BLaER1 treated with 17β-estradiol and CSF1 and Interleukin-3, amounts not matched to agents 10 nM and 100 nM (cell line): Measurements from ENCODE around the gene P2RY6.
A peak's percentile ranks its signal among the peaks of the same experiment; 100 is the strongest.

Experiments used
- H3K27ac ChIP-seq, 11 experiments: shearing (Covaris generic); formaldehyde crosslinking; 2 replicates each; pipeline ENCODE4 v1.8.1; 2022
- H3K27me3 ChIP-seq, 11 experiments: shearing (Covaris generic); formaldehyde crosslinking; 2 replicates each; pipeline ENCODE4 v1.8.1; 2022
- H3K36me3 ChIP-seq, 11 experiments: shearing (Covaris generic); formaldehyde crosslinking; 2 replicates each; pipeline ENCODE4 v1.8.1; 2022
- H3K4me1 ChIP-seq, 10 experiments: shearing (Covaris generic); formaldehyde crosslinking; 2 replicates each; pipeline ENCODE4 v1.8.1; 2022
- H3K4me2 ChIP-seq, 11 experiments: shearing (Covaris generic); formaldehyde crosslinking; 2 replicates each; pipeline ENCODE4 v1.8.1; 2022
- H3K4me3 ChIP-seq, 10 experiments: shearing (Covaris generic); formaldehyde crosslinking; 2 replicates each; pipeline ENCODE4 v1.8.1; 2022
- H3K9ac ChIP-seq, 11 experiments: shearing (Covaris generic); formaldehyde crosslinking; 2 replicates each; pipeline ENCODE4 v1.8.1; 2022
- H3K9me3 ChIP-seq, 11 experiments: shearing (Covaris generic); formaldehyde crosslinking; replicated peaks in 1 of 11; 2 replicates each; pipeline ENCODE4 v1.8.1; 2022
- H4K20me1 ChIP-seq, 11 experiments: shearing (Covaris generic); formaldehyde crosslinking; 2 replicates each; pipeline ENCODE4 v1.8.1; 2022
- Cebpa-rat ChIP-seq, 11 experiments: shearing (Covaris generic); IDR thresholded peaks; 2 replicates each; pipeline ENCODE4 v1.8.1; 2022

The P2RY6 gene

DNA sequence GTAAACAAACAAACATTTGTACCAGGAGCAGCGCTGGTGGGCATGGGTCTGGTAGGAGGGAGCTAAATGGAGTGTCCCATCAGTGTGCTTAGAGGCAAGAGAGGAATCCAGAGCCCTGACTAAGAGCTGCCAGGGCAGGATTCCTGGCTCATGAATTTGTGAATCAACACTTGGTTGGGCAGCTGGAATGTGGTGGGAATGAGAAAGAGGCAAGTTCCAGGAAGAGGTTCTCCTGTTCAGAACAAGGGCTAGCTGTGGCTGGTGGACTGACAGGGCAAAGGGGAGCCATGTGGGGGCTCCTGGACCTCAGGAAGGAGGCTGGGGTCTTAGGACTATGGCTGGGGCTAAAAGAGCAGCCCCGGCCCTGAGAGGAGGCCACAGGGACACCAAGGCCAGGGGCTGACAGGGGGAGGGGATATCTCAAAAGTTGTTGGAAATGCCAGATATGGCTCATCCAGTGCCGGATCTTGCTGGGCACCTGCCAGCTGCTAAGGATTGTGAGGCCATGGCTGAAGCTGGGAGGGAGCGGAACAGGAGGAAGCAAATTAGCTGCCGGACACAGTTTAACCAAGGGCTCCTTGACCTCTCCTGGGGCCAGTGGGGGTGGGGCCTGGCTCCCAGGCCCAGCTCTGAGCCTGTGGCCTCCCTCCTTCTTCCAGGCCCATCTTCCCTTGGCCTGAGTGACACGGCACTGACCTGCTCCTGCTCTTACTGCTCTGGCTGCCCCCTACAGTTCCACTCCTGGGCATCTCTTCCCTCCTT is 14.6 kb upstream of the P2RY6 start:
- H3K36me3 ChIP-seq, result no peaks in the 10 kb centered on the region
- no peak overlapping the region for H3K9ac ChIP-seq
- peaks cover 0 to 7% (median 2%) of the 10 kb centered on the region in 10 experiments; a peak in 8 of 20 replicates for H3K4me1 ChIP-seq
- H3K4me2 ChIP-seq, result 0 out of 22 replicates have a peak overlapping the region, but pooled peaks of 1 of the 11 experiments have one; percentile 40
- no peak overlapping the region for H3K27ac ChIP-seq
- no peaks in the 10 kb centered on the region for H3K27me3 ChIP-seq
- no peak overlapping the region for H3K4me3 ChIP-seq
- no peak for TF ChIP-seq Cebpa-rat (IDR thresholded peaks at IDR 0.05)
- H4K20me1 ChIP-seq, result no peaks in the 10 kb centered on the region
- H3K9me3 ChIP-seq, result no peaks in the 10 kb centered on the region

DNA sequence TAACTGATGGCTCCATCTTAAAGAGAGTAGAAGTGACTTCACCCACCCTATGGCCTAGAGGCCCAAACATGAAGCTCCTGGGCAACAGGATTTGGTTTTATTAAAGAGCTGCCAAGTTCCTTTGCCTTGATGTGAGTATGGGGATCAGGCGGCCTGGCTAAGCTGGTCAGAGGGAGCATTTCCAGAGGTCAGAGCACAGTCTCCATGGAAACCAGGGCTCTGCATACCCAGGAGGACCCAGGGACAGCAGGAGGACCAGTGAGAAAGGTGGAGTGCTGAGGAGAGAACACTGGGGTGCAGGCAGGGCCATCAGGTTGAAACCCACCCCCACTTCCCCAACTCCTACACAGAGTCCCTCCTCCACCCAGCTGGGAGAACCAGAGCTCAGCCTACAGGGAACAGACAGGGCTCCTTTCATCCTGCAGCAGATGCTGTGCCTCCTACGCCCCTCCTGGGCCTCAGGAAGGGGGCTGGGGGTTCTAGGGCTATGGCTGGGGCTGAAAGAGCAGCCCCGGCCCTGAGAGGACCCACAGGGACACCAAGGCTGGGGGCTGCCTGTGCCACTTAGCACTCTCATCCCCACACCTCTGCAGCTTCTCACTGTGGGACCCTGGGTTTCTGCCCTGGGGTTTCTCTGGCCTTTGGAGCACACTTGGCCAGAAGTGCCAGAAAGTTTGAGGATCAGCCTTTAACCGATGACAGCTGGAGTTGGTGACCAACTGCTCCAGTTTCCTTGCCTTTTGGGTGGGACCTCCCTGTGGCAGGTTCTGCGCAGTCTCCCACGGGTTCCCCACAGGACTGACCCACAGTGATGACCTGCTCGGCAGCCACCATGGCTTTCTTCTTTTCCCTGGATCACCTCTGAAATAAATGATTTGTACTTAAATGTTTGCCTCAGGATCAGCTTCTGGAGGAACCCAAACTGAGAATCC is 13.8 kb upstream of the P2RY6 start:
- no peak overlapping the region for H3K4me3 ChIP-seq
- H3K4me1 ChIP-seq, result peaks cover 0 to 7% (median 2%) of the 10 kb centered on the region in 10 experiments; a peak in 7 of 20 replicates
- H3K27ac ChIP-seq, result no peak overlapping the region
- 0 out of 22 replicates have a peak overlapping the region, but pooled peaks of 1 of the 11 experiments have one; percentile 0 for H3K9ac ChIP-seq
- no peak for TF ChIP-seq Cebpa-rat (IDR thresholded peaks at IDR 0.05)
- H3K4me2 ChIP-seq, result peak overlapping the region in 4 of 11 experiments; percentile 4 to 40 (median 16); a peak in 4 of 22 replicates
- H3K9me3 ChIP-seq, result no peaks in the 10 kb centered on the region
- no peaks in the 10 kb centered on the region for H3K36me3 ChIP-seq
- H3K27me3 ChIP-seq, result no peaks in the 10 kb centered on the region
- H4K20me1 ChIP-seq, result no peaks in the 10 kb centered on the region

DNA sequence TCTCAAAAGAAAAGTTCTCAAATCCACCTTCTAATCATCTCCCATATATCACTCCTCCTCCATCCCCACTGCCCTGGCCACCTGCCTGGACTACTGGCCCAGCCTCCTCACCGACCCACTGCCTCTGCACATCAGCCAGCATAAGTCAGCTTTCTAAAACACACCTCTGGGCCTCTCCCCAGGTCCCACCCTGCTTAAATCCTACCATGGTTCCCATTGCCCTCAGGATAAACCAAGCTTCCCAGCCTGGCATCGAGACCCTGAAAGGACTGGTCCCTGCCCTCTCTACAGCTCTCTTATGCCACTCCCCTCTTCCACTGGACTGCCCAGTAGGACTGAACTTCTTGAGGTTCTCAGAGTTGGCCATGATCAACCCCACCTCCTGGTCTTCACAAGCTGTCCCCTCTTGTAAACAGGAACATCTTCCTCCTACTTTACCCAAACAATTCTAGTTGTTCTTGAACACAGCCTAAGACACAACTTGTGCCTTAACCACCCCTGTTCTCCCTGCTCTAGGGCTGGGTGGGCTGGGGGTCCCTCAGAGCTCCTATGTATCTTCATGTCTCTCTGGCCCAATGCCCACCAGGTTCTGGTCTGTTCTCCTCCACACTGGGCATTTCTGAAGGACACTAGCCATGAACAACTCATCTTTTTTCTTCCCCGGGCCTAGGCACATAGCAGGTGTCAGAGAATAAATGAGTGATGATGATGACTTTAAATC is 12.6 kb upstream of the P2RY6 start:
- Histone ChIP-seq H3K4me2 (no peak overlapping the region), H3K27me3 (no peaks in the 10 kb centered on the region), H3K4me3 (no peak overlapping the region), H3K27ac (no peak overlapping the region), H3K36me3 (no peaks in the 10 kb centered on the region), H4K20me1 (no peaks in the 10 kb centered on the region), H3K4me1 (peaks cover 0 to 7% (median 2%) of the 10 kb centered on the region in 10 experiments; a peak in 7 of 20 replicates), H3K9me3 (no peaks in the 10 kb centered on the region), H3K9ac (no peak overlapping the region)
- TF ChIP-seq Cebpa-rat (IDR thresholded peaks at IDR 0.05), result no peak

DNA sequence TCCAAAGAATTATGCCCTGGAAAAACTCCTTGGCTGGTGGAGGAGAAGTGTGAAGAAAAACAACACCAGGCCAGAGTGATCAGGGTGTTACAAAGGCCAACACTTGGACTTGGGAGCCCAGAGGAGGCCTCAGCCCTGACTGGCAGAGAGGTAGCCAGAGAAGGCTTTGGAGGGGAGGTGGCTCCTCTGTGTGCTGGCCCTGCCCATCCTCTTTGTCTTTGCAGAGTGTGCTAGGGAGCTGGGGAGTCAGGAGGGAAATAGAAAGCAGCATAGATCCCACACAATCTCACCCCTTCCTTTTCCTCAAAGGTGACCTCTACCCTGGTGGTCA is 12.0 kb upstream of the P2RY6 start:
- Histone ChIP-seq H3K36me3 (no peaks in the 10 kb centered on the region), H3K4me1 (peaks cover 0 to 7% (median 2%) of the 10 kb centered on the region in 10 experiments; a peak in 7 of 20 replicates), H3K27ac (no peak overlapping the region), H3K27me3 (no peaks in the 10 kb centered on the region), H3K4me3 (no peak overlapping the region), H3K9me3 (no peaks in the 10 kb centered on the region), H4K20me1 (no peaks in the 10 kb centered on the region), H3K9ac (no peak overlapping the region), H3K4me2 (no peak overlapping the region)
- TF ChIP-seq Cebpa-rat (IDR thresholded peaks at IDR 0.05), result no peak

DNA sequence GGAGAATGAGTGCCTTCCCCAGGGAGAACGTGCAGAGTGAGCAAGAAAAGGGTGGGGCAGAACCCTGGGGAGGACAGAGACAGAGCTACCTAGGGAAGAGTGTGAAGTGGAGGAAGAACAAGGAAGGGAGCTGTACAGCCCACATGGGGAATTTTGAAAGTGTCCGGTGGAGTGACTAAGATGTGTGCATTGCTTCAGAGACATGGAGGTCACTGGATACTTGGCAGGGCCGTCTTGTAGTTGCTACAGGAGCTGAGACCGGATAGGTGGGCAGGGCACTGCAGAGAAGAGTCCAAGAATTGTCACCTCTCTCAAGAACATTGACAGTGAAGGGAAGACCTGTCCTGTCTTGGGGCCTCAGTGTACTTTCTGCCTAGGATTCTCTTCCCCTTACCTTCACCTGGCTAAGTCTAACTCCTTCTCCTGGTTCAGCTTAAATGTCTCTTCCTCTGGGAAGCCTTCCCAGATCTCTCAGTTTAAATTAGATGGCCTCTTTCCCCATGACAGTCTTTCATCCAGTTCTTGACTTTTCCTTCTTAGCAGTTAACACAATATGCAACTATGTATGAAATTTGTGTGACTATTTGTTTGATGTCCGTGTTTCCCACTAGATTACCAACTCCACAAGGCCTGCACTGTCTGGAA is 9.2 kb upstream of the P2RY6 start:
- Histone ChIP-seq H3K4me2 (no peak overlapping the region; a peak in 1 of 22 replicates), H3K9me3 (no peaks in the 10 kb centered on the region), H3K36me3 (no peaks in the 10 kb centered on the region), H3K27ac (no peak overlapping the region), H3K4me3 (no peak overlapping the region), H3K9ac (no peak overlapping the region), H3K4me1 (peaks cover 22 to 32% (median 28%) of the 10 kb centered on the region in 10 experiments), H3K27me3 (no peaks in the 10 kb centered on the region), H4K20me1 (no peaks in the 10 kb centered on the region)
- no peak for TF ChIP-seq Cebpa-rat (IDR thresholded peaks at IDR 0.05)

DNA sequence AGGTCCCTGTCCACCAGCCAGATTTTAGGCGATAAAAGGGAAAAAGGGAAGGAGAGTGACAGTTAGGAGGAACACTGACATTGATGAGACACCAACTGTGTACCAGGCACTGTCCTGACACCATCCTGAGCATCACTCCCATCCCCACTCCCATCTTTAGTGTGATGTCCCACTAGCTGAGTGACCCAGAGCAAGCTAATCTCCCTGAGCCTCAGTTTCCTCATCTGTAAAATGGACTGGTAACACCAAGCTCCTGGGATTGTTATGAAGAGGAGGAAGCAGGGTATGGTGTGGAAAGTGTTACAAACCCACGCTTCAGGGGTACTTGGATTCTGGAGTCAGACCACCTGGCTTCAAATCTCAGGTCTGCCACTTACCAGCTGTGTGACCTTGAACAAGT is 8.5 kb upstream of the P2RY6 start:
- Histone ChIP-seq H3K9ac (no peak overlapping the region), H3K4me2 (no peak overlapping the region), H3K9me3 (no peaks in the 10 kb centered on the region), H3K27ac (no peak overlapping the region), H4K20me1 (no peaks in the 10 kb centered on the region), H3K27me3 (no peaks in the 10 kb centered on the region), H3K36me3 (no peaks in the 10 kb centered on the region), H3K4me1 (peaks cover 29 to 34% (median 32%) of the 10 kb centered on the region in 10 experiments), H3K4me3 (no peak overlapping the region)
- no peak for TF ChIP-seq Cebpa-rat (IDR thresholded peaks at IDR 0.05)

DNA sequence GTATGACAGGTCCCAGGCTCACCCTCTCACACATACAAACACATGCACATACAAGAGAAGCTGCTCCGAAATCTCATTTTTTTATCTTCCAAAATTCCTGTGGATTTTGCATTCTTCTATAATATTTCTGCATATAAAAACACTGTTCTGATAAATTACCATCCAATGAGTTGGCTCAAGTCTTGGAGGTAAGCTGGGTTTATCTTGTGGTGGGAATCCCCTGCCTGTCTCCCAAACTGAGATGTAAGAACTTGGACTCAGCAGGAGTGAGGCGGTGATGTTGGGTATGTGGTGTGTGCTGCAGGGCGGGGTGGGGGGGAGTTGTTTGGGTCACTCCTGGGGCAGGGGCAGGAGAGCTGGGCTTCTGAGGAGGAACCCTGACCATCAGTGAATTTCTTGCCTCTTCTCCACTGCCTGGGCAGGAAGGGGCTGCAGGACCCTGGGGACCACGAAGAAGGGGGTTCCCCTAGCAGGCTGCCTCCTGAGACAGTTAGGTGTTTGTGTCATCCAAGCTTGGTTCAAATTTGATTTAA is 6.8 kb upstream of the P2RY6 start:
- no peaks in the 10 kb centered on the region for H3K9me3 ChIP-seq
- H4K20me1 ChIP-seq, result no peaks in the 10 kb centered on the region
- H3K9ac ChIP-seq, result no peak overlapping the region
- H3K4me1 ChIP-seq, result peaks cover 46 to 51% (median 48%) of the 10 kb centered on the region in 10 experiments
- H3K27me3 ChIP-seq, result no peaks in the 10 kb centered on the region
- peak overlapping the region in 9 of 11 experiments; percentile 13 to 78 (median 42); a peak in 17 of 22 replicates for H3K4me2 ChIP-seq
- H3K27ac ChIP-seq, result no peak overlapping the region
- no peak for TF ChIP-seq Cebpa-rat (IDR thresholded peaks at IDR 0.05)
- no peak overlapping the region for H3K4me3 ChIP-seq
- H3K36me3 ChIP-seq, result no peaks in the 10 kb centered on the region

DNA sequence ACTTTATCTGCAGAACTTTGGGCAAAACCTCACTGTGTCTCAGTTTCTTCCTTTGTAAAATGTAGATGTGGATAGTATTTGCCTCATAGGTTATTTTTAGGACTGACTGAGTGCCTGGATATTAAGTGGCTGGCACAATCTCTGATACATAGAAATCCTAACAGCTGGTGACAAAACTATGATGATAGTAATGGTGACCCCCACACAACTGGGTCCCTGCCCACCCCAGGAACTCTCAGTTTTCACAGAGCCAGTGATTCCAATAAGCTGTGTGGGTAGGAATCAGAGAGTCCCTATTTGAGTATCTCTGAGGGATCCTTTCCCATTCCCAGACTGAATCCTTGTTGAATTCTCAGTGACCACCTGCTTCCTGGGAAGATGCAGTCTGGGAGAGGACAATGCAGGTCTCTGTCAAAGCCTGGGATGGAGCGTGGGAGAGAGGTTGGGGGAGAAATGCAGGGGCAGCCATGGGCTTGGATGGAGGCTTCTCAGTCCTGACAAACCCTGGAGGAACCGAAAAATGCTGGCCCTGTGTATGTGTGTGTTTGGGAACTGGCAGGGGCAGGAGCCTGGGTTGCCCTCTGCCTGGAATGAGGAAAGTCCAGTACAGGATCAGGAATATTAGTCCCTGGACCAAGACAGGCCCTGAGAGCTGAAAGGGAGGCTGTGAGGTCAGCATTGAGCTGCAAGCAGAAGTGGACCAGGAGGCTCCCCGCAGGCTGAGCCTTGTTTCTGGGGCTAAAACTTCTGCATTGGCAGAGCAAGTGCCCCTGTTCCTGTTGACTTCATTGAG is 6.1 kb upstream of the P2RY6 start:
- Histone ChIP-seq H3K4me3 (no peak overlapping the region), H3K27ac (no peak overlapping the region)
- no peak for TF ChIP-seq Cebpa-rat (IDR thresholded peaks at IDR 0.05)

More for the DNA sequence above, 6.1 kb upstream of the P2RY6 start:
- H3K4me1 ChIP-seq, result peaks cover 49 to 57% (median 52%) of the 10 kb centered on the region in 10 experiments
- H4K20me1 ChIP-seq, result no peaks in the 10 kb centered on the region
- H3K9ac ChIP-seq, result no peak overlapping the region
- H3K4me2 ChIP-seq, result peak overlapping the region; percentile 13 to 88 (median 50); a peak in 20 of 22 replicates
- no peaks in the 10 kb centered on the region for H3K27me3 ChIP-seq
- H3K36me3 ChIP-seq, result no peaks in the 10 kb centered on the region
- H3K9me3 ChIP-seq, result no peaks in the 10 kb centered on the region
